RWPE1 (cell line): Measurements from ENCODE around the gene CGB1.
"Not testable (repeated sequence)": the region's sequence is repeated elsewhere in the genome, so short reads cannot be mapped to it uniquely, and the experiment has no call there.

Source experiments
- CTCF ChIA-PET: fragments of 350-600 bp; sonication (Branson Sonifier 250); formaldehyde crosslinking; extraction: SDS; loops from one replicate; lab custom pipeline; 2021; lab: Yijun Ruan, JAX
- POLR2A ChIA-PET: fragments of 400-600 bp; formaldehyde crosslinking; extraction: SDS; loops from one replicate; lab custom pipeline; 2020; ENCODE audit warnings: antibody characterized with exemption; ENCODE audit not compliant: low non-redundant PET; lab: Yijun Ruan, JAX
- DNase-seq: peaks from one replicate; pipeline ENCODE4 v3.0.0; 2012; ENCODE audit warnings: low spot score
- H3K27ac ChIP-seq: fragments of 450-650 bp; 2 replicates; pipeline ENCODE4 v1.5.1; 2017
- CTCF ChIP-seq: fragments of 450-650 bp; conservative IDR thresholded peaks from 2 replicates; pipeline ENCODE4 v1.5.1; 2017; ENCODE audit warnings: low read depth, mild to moderate bottlenecking

The CGB1 gene

GRCh38 chr19:49080392-49080791 lies 43.7 kb upstream of the CGB1 start:
- ChIA-PET POLR2A (no interaction called here), CTCF (interaction anchor here (0.6 to 1.3 kb wide), 2 partner anchors 17 to 19 kb away, joined by 3 read pairs; no protein-coding TSS in a partner anchor)
- no peak for DNase-seq

GRCh38 chr19:49074869-49075268 lies 38.2 kb upstream of the CGB1 start:
- POLR2A ChIA-PET, DNase-seq, H3K27ac ChIP-seq: not testable (repeated sequence)
- peak; percentile 71 for TF ChIP-seq CTCF
- CTCF ChIA-PET, result interaction anchor here (0.6 to 0.7 kb wide), 2 partner anchors 43 to 292 kb away, joined by 3 read pairs; partner anchors contain the start of gene CGB2

More at GRCh38 chr19:49080392-49080791, 43.7 kb upstream of the CGB1 start:
- TF ChIP-seq CTCF, result no peak
- H3K27ac ChIP-seq, result no peak overlapping the region

GRCh38 chr19:49073514-49074378 lies 37.1 kb upstream of the CGB1 start:
- CTCF ChIA-PET, result interaction anchor here (0.6 to 1.1 kb wide), 7 partner anchors 8 to 291 kb away, joined by 3 to 4 read pairs (median 3); no protein-coding TSS in a partner anchor
- no peak for DNase-seq
- H3K27ac ChIP-seq, result no peak overlapping the region
- POLR2A ChIA-PET, result interaction anchor here (0.7 kb wide), 2 partner anchors 66 to 236 kb away, joined by 3 to 4 read pairs; no protein-coding TSS in a partner anchor
- TF ChIP-seq CTCF, result 0 out of 2 replicates have a peak, but pooled peaks have one; percentile 11

GRCh38 chr19:49071860-49072547 lies 35.3 kb upstream of the CGB1 start:
- no peak overlapping the region for H3K27ac ChIP-seq
- TF ChIP-seq CTCF, result no peak
- ChIA-PET POLR2A (no interaction called here), CTCF (no interaction called here)
- no peak for DNase-seq

- DNase-seq, result no peak
- CTCF ChIA-PET, result interaction anchor here (0.6 to 0.7 kb wide), 2 partner anchors 44 to 151 kb away, joined by 3 to 4 read pairs; partner anchors contain the start of gene LIN7B
- no peak overlapping the region for H3K27ac ChIP-seq
- POLR2A ChIA-PET, result interaction anchor here (0.6 kb wide), 1 partner anchor 12 kb away, joined by 4 read pairs; no protein-coding TSS in a partner anchor
- TF ChIP-seq CTCF, result no peak
Measured at GRCh38 chr19:49070416-49070815, 33.7 kb upstream of the CGB1 start.

- no peak for TF ChIP-seq CTCF
- H3K27ac ChIP-seq, result no peak overlapping the region
- ChIA-PET POLR2A (no interaction called here), CTCF (interaction anchor here (0.6 to 1.0 kb wide), 3 partner anchors 53 to 749 kb away, joined by 3 read pairs; no protein-coding TSS in a partner anchor)
- DNase-seq, result no peak
Measured at GRCh38 chr19:49069026-49069425, 32.3 kb upstream of the CGB1 start.
